Right lobe of liver (tissue), 4 donors: ENCODE data around the gene SLC17A3.

Source experiments
- POLR2A ChIP-seq: fragments of 450-650 bp; IDR thresholded peaks from one replicate; pipeline ENCODE4 v1.6.1; 2017; ENCODE audit warnings: antibody characterized with exemption, mild to moderate bottlenecking
- TF ChIP-seq, protein P1 (sequence below), 4 donors: fragments of 200-600 bp in 3 of 4; fragments of 450-650 bp in 1 of 4; IDR thresholded peaks; one replicate each; pipeline versions ENCODE4 v1.5.1 to v1.8.0; 2016 to 2022; ENCODE audit warnings: antibody characterized with exemption in 4 of 4, mild to moderate bottlenecking in 2 of 4
- donor health status: DM: no; HTN: no; CAD: no.
- donor health status: DM: no; HTN: no; CAD: no.
- donor health status: DM: no; HTN: yes; CAD: no.

GRCh38 chr6:25868436-25869183 lies 5.4 kb downstream of the SLC17A3 start:
- no peak for TF ChIP-seq POLR2A
- TF ChIP-seq, protein P1, sequence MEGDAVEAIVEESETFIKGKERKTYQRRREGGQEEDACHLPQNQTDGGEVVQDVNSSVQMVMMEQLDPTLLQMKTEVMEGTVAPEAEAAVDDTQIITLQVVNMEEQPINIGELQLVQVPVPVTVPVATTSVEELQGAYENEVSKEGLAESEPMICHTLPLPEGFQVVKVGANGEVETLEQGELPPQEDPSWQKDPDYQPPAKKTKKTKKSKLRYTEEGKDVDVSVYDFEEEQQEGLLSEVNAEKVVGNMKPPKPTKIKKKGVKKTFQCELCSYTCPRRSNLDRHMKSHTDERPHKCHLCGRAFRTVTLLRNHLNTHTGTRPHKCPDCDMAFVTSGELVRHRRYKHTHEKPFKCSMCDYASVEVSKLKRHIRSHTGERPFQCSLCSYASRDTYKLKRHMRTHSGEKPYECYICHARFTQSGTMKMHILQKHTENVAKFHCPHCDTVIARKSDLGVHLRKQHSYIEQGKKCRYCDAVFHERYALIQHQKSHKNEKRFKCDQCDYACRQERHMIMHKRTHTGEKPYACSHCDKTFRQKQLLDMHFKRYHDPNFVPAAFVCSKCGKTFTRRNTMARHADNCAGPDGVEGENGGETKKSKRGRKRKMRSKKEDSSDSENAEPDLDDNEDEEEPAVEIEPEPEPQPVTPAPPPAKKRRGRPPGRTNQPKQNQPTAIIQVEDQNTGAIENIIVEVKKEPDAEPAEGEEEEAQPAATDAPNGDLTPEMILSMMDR (IDR thresholded peaks at IDR 0.05), result no peak
